ENCODE results near the gene IL22RA1. TPM values are rescaled to one million over a fixed set of nuclear protein-coding genes. Genes with fewer than 3 reads are reported as not detected.

The IL22RA1 gene
- total RNA-seq, 4 donors from 2014 or later, result 0.12 to 1.2 (median 0.39) TPM

DNA sequence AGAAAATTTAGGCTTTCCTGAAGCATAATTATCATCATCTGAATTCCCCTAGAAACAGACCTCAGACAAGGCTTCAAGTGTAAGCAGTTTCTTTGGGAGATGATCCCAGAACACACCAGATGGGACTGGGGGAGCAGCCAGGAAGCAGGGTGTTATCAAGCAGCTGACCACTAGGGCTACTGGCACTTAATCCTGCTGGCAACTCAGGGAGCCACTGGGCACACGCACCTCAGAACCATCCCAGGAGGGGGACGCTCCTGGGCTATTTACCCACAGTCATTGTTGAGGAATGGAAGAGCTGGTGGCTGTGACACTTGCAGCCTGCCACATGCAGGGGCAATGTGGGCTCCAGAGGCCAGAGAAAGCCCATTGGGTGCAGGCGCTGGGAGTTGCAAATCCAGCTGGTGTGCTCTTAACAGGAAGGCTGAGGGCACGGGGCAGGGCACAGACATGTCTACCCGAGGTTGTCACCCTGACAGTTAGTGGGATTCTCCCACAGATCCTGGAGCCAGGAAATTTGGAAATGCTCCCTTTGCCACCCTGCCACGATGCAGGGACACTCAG, 15.1 kb upstream of the IL22RA1 start:
- TF ChIP-seq, protein P1, sequence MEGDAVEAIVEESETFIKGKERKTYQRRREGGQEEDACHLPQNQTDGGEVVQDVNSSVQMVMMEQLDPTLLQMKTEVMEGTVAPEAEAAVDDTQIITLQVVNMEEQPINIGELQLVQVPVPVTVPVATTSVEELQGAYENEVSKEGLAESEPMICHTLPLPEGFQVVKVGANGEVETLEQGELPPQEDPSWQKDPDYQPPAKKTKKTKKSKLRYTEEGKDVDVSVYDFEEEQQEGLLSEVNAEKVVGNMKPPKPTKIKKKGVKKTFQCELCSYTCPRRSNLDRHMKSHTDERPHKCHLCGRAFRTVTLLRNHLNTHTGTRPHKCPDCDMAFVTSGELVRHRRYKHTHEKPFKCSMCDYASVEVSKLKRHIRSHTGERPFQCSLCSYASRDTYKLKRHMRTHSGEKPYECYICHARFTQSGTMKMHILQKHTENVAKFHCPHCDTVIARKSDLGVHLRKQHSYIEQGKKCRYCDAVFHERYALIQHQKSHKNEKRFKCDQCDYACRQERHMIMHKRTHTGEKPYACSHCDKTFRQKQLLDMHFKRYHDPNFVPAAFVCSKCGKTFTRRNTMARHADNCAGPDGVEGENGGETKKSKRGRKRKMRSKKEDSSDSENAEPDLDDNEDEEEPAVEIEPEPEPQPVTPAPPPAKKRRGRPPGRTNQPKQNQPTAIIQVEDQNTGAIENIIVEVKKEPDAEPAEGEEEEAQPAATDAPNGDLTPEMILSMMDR (IDR thresholded peaks at IDR 0.05), result no peak
- no peak for ATAC-seq (ENCODE audit: low FRiP score)
- DNase-seq (ENCODE audit: low spot score), result no peak

DNA sequence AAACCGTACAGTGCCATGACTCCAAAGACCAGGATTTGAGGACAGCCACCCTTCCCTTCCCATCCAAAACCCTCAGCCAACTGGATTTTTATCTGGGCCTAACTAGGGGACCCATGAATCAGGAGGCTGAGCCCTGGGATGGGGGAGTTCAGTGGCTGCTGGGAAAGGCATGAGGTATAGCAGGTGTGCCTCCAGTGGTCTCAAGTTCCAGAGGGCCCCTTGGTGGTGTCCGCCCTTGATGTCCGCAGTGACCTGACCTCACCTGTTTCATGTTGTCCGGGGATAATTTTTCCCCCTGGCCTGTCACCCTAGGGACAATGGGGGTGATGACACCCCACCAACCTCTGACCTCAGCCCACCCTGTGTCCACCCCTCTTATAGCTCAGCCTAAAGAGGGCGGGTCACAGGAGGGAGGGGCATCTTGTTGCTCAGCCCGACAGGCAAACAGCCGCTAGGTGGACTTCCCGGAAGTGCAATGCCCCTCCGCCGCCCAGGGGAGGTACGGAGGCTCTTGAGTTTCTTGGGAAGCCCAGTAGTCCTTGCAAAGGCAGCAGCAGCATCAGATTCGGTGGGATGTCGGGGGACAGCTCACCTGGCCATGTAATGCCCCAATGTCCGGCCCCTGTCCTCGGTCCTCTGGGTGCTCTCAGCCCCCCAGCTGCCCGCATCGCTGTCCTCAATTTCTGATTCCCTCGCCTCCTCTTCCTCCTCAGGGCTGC, 13.8 kb upstream of the IL22RA1 start:
- TF ChIP-seq, protein P1 (IDR thresholded peaks at IDR 0.05), result no peak
- ATAC-seq (ENCODE audit: low FRiP score) (no peak), DNase-seq (ENCODE audit: low spot score) (no peak)

DNA sequence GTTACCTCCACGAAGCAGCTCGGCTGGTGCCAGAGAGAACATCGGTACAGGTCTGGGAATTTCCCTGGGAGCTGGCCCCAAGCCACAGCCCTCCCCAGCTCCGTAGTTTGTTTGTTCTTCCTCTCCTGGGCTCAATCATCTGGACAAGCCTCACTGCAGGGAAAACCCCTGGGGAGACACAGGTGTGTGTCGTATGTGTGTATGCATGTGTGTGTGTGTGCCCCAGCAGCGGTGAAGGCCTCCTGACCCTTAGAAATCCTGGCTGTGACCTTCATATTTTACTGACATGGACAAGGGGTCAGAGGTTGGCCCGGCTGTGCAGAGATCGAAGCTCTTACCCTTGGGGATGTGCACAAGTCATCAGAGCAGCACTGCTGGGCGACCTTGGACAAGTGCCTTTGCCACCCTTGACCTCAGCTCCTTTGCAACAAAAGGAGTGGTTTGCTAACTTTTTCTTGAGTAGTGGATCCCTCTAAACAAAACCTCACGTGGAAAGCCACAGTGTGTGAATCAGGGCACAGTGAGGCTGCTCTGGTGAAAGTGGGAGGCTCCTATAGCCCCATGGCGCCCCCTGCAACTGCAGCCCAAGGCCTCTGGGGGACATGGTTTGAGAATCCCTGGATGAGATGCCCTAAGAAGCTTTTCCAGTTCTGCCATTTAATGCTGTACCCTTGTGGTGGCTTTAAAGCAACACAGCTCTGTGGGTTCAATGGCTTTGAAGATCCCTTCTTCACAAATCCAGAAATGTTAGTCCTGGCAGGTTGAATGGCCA, 12.3 kb upstream of the IL22RA1 start:
- DNase-seq (ENCODE audit: low spot score), result no peak
- no peak for ATAC-seq (ENCODE audit: low FRiP score)
- TF ChIP-seq, protein P1 (IDR thresholded peaks at IDR 0.05), result no peak

DNA sequence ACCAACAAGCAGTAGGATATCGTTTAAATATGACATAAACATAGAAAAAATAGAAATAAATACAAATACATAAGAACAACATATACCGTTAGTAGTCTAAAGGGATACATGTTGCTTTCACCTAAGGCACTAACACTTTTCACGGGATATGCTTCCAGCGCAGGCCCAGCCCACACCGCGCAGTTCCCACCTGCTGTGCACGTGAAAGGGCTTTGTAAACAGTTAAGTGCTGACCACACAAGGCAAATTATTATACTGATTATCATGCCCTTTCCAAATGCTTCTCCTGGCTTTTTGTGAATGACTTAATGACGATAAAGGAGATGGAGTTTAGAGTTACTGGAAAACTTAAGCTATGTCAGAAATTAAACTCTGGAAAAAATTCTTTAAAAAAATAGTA, 11.3 kb upstream of the IL22RA1 start:
- DNase-seq (ENCODE audit: low spot score) (no peak), ATAC-seq (ENCODE audit: low FRiP score) (no peak)
- TF ChIP-seq, protein P1 (IDR thresholded peaks at IDR 0.05), result no peak

DNA sequence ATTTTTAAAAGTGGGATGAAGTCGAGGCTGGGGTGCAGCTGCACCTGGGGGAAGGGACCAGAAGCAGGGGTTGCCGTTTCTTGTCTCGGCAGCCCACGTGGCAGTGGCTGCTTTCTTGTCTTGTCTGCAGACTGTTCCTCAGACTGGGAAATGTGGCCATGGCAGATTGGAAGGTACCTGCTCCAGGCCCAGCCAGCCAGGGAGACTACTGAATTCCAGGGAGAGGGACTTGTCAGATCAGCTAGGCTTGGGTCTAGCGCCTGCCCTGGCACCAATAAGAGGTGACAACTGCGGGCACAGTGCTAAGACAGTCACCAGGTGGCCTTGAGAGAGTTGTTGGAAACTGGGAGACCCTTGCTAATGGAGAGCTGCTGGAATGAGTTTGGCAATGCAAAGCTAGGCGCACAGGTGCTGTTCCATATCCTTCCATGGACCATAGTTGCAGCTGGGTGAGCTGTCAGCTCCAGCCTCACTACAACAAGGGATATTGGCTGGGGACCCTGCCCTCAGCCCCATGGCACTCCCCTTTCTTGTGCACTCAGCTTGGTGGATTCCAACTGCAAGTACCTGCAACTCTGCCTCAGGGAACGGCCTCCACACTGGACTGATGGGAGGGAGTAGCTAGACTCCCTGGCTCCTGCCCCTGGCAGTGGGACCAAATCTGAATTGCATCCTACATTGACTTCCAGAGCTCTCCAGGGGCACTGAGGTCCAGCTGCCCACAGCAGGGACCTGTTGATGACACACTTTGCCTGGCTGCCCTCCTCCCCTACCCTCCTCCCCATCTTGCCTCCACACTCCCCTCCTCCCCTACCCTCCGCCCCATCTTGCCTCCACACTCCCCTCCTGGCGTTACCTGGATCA, 9.9 kb upstream of the IL22RA1 start:
- TF ChIP-seq, protein P1 (IDR thresholded peaks at IDR 0.05), result no peak
- DNase-seq (ENCODE audit: low spot score) (no peak), ATAC-seq (ENCODE audit: low FRiP score) (no peak)

DNA sequence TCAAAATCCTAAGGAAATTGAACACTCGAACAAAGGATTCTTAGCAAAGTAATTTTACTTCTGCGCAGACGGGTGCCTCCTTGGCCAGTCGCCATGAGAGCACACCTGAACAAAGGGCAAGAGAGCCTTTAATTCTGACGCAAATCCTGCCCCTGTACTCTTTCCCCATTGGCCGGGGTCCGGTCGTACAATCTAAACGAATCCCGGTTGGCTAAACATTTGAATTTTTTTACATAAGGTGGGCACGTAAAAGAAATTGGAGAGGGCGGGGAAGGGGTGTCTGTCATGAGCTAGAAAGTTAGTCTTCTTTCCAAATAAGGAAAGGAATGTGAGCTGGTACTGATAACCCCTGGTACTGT, 8.2 kb upstream of the IL22RA1 start:
- TF ChIP-seq, protein P1 (IDR thresholded peaks at IDR 0.05), result no peak
- DNase-seq (ENCODE audit: low spot score) (no peak), ATAC-seq (ENCODE audit: low FRiP score) (no peak)

All from omental fat pad (tissue), 4 donors.